Measurements from ENCODE around the gene FXYD6.

- TF ChIP-seq CTCF (IDR thresholded peaks at IDR 0.05; ENCODE audit: insufficient read depth, low read depth, low read length), result no peak
- no peak for TF ChIP-seq EZH2 (IDR thresholded peaks at IDR 0.05; ENCODE audit: insufficient read depth, low read length)
These were observed 48.2 kb upstream of the FXYD6 start for GRCh38 chr11:117924631-117925170.
